Activated CD4-positive, alpha-beta T cell treated with anti-CD3 and anti-CD28 coated beads, Interleukin-2, amount 10 ng/mL, durations not matched to agents 7 days and 5 days (primary cell): Measurements from ENCODE around the gene NME5. TPM values are rescaled to one million over a fixed set of nuclear protein-coding genes. Genes with fewer than 3 reads are reported as not detected.

Experiments
- CTCF ChIA-PET: fragments of 350-600 bp; sonication (Branson Sonifier 250); formaldehyde crosslinking; loops from one replicate; lab custom pipeline; 2021; ENCODE audit warnings: antibody characterized with exemption; lab: Charles Lee
- POLR2A ChIA-PET: fragments of 350-600 bp; sonication (Branson Sonifier 250); formaldehyde crosslinking; loops from one replicate; lab custom pipeline; 2021; ENCODE audit warnings: antibody characterized with exemption; lab: Charles Lee
- DNase-seq: peaks from one replicate; pipeline ENCODE4 v3.0.0-alpha.2; 2020
- H3K27ac Mint-ChIP-seq: one replicate; pipeline ENCODE4 v1.8.0; 2021; ENCODE audit warnings: mild to moderate bottlenecking, moderate library complexity, mixed read lengths
- H3K27me3 Mint-ChIP-seq: one replicate; pipeline ENCODE4 v1.8.0; 2021; ENCODE audit warnings: mixed read lengths
- H3K36me3 Mint-ChIP-seq: one replicate; pipeline ENCODE4 v1.8.0; 2021; ENCODE audit warnings: low read depth, mixed read lengths
- H3K4me1 Mint-ChIP-seq: one replicate; pipeline ENCODE4 v1.8.0; 2021; ENCODE audit warnings: mixed read lengths
- H3K4me3 Mint-ChIP-seq: one replicate; pipeline ENCODE4 v1.8.0; 2021; ENCODE audit warnings: mild to moderate bottlenecking, moderate library complexity, mixed read lengths
- H3K9me3 Mint-ChIP-seq: one replicate; pipeline ENCODE4 v1.8.0; 2021; ENCODE audit warnings: mixed read lengths
- total RNA-seq, 2 experiments: library from RNA; stranded (reverse); gene quantifications; one replicate each; pipeline ENCODE4 v1.2.3, GENCODE V29; 2021

Gene NME5
- total RNA-seq = not detected

DNA sequence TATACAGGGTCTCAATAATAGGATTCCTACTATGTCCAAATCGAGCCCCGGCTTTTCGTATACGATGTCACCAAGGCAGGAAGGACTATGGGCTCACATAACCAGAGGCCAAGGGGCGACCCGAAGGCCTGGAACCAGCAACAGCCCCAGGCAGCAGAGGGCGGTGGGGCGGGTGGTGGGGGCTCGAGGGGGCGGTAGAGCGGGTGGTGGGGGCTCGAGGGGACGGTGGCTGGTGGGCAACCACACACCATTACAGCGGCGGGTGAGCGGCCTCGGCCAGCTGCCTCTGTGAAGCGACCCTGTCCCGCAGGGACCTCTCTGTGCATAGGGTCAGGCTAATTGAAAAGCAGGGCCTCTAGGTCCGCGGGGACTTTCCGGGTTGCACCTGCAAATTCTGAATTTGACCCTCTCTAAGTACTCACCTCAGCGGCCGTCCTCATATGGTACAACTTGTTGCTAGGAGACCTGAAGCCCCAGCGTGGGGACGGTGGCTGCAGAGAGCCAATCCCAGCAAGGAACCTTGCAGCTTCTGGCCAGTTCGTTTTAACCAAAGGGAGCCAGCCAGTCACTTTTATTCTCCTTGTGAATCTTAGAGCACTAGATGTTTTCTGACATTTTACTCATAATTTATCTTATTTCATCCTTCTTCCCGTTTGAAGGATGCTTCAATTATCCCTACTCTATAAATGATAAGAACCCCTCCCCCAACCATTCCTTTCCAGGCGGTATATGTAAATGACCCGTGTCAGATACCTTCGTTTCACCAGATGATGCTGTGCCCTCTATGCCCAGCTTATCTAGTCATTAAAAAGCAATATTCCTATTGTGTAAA lies at the start of gene NME5:
NME5 (minus strand) TSS at position 480 of the 832 bp plus-strand sequence. CDS start 648 bp downstream, outside the sequence.
- no peak within 1 kb of the TSS for H3K4me3 Mint-ChIP-seq
- no peak for DNase-seq
- ChIA-PET CTCF (no interaction called here), POLR2A (no interaction called here)
- H3K4me1 Mint-ChIP-seq = peaks cover 6% of the 10 kb centered on the region
- H3K36me3 Mint-ChIP-seq = no peaks in the 10 kb centered on the region
- no peak within 1 kb of the TSS for H3K27ac Mint-ChIP-seq
- H3K27me3 Mint-ChIP-seq = peaks cover 12% of the 10 kb centered on the region
- H3K9me3 Mint-ChIP-seq = no peaks in the 10 kb centered on the region

DNA sequence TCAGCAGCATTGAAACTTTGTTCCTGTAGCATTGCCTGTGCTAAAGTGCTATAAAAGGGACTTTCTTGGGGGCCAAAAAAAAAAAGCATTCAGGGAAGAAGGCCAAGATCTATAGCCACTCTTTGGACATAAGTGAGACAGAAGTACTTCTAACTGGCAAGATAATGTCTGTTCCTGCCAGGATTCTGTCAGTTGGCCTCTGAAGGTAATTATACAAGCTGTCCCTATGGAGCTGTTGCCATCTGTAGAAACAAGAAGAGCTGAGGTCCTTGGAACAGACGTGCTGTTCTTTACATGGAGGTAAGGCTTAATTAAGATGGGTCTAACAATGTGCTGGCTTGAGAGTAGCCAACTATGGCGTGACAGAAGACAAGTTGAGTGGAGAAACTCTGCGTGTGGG lies 49.4 kb upstream of the NME5 start:
- CTCF ChIA-PET = interaction anchor here (0.6 to 3.8 kb wide), 8 partner anchors 9 to 1010 kb away, joined by 3 to 15 read pairs (median 3); partner anchors contain the start of gene SIL1
- Mint-ChIP-seq H3K36me3 (peaks cover 53% of the 10 kb centered on the region), H3K9me3 (no peaks in the 10 kb centered on the region), H3K4me1 (no peaks in the 10 kb centered on the region), H3K4me3 (no peak overlapping the region), H3K27ac (peak overlapping the region; percentile 21), H3K27me3 (no peaks in the 10 kb centered on the region)
- POLR2A ChIA-PET = no interaction called here
- no peak for DNase-seq

DNA sequence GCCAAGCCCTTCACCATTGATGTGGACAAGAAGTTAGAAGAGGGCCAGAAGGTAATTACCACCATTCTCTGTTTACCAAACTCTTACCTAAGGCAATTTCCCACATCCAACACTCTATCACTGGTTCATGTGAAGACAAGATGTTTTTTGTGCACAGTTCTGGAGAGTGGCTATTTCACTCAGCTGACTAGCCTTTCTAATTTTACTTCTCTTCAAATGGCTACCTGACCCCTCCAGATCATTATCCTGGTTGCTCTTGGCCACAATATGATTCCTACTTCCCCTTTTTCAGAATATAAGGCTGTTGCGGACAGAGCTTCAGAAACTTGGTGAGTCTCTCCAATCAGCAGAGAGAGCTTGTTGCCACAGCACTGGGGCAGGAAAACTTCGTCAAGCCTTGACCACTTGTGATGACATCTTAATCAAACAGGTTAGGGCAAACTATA lies 46.8 kb upstream of the NME5 start:
- CTCF ChIA-PET = interaction anchor here (1.0 to 3.8 kb wide), 5 partner anchors 8 to 166 kb away, joined by 3 to 15 read pairs (median 8); partner anchors contain the start of gene KDM3B
- Mint-ChIP-seq H3K4me1 (peaks cover 4% of the 10 kb centered on the region), H3K27ac (peak overlapping the region; percentile 33), H3K27me3 (no peaks in the 10 kb centered on the region), H3K36me3 (peaks cover 65% of the 10 kb centered on the region), H3K4me3 (no peak overlapping the region), H3K9me3 (no peaks in the 10 kb centered on the region)
- DNase-seq = no peak
- POLR2A ChIA-PET = no interaction called here

DNA sequence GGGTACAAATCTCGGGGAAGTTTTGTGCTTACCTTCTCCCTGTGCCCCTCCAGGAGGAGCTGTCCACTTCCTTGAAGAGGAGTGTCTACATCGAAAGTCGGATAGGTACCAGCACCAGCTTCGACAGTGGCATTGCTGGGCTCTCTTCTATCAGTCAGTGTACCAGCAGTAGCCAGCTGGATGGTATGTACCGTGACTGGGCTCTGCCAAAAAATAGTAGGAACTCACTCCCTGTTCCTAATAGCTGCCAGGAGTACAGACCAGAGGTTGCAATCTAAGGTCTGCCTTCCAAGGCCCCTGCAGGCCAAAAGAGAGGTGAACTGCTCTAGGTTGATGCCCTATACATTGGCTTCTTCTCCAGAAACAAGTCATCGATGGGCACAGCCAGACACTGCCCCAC lies 43.6 kb upstream of the NME5 start:
- H3K9me3 Mint-ChIP-seq = no peaks in the 10 kb centered on the region
- CTCF ChIA-PET = interaction anchor here (1.3 to 1.7 kb wide), 2 partner anchors 10 to 234 kb away, joined by 3 to 8 read pairs; no protein-coding TSS in a partner anchor
- peaks cover 61% of the 10 kb centered on the region for H3K36me3 Mint-ChIP-seq
- no peaks in the 10 kb centered on the region for H3K27me3 Mint-ChIP-seq
- DNase-seq = no peak
- H3K4me1 Mint-ChIP-seq = peaks cover 16% of the 10 kb centered on the region
- H3K27ac Mint-ChIP-seq = no peak overlapping the region
- H3K4me3 Mint-ChIP-seq = no peak overlapping the region
- POLR2A ChIA-PET = no interaction called here

DNA sequence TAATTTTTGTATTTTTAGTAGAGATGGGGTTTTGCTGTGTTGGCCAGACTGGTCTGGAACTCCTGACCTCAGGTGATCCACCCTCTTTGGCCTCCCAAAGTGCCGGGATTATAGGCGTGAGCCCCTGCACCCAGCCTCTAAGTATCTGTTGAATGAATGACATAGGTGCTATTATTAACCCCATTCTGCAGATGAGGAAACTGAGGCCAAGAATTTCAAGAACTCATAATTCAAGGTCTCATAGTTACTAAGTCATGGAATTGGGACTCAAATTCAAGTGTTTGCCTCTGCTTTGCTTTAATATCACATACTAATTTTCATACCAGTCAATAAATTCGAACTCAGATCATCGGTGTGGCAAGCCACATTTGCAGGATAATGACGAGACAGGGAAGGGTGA lies 41.6 kb upstream of the NME5 start:
- ChIA-PET POLR2A (interaction anchor here (0.6 kb wide), 1 partner anchor 9 kb away, joined by 3 read pairs; no protein-coding TSS in a partner anchor), CTCF (interaction anchor here (0.8 kb wide), 1 partner anchor 237 kb away, joined by 3 read pairs; no protein-coding TSS in a partner anchor)
- H3K36me3 Mint-ChIP-seq = peaks cover 49% of the 10 kb centered on the region

GRCh38 chr5:138180183-138180782 lies 41.1 kb upstream of the NME5 start:
- Mint-ChIP-seq H3K4me1 (peaks cover 20% of the 10 kb centered on the region), H3K9me3 (no peaks in the 10 kb centered on the region), H3K27me3 (no peaks in the 10 kb centered on the region), H3K4me3 (no peak overlapping the region), H3K27ac (no peak overlapping the region), H3K36me3 (peaks cover 49% of the 10 kb centered on the region)
- CTCF ChIA-PET = interaction anchor here (0.6 to 3.9 kb wide), 5 partner anchors 8 to 237 kb away, joined by 3 to 30 read pairs (median 3); partner anchors contain the start of gene KDM3B
- DNase-seq = peak; percentile 25
- POLR2A ChIA-PET = interaction anchor here (0.6 kb wide), 1 partner anchor 8 kb away, joined by 3 read pairs; no protein-coding TSS in a partner anchor

More for the DNA sequence above, 41.6 kb upstream of the NME5 start:
- peaks cover 20% of the 10 kb centered on the region for H3K4me1 Mint-ChIP-seq
- no peak overlapping the region for H3K27ac Mint-ChIP-seq
- H3K9me3 Mint-ChIP-seq = no peaks in the 10 kb centered on the region
- H3K27me3 Mint-ChIP-seq = no peaks in the 10 kb centered on the region
- DNase-seq = no peak
- no peak overlapping the region for H3K4me3 Mint-ChIP-seq

GRCh38 chr5:138179277-138179857 lies 40.1 kb upstream of the NME5 start:
- no peaks in the 10 kb centered on the region for H3K27me3 Mint-ChIP-seq
- H3K9me3 Mint-ChIP-seq = no peaks in the 10 kb centered on the region
- no peak overlapping the region for H3K4me3 Mint-ChIP-seq
- no peak overlapping the region for H3K27ac Mint-ChIP-seq
- ChIA-PET CTCF (interaction anchor here (0.6 to 3.9 kb wide), 6 partner anchors 9 to 1115 kb away, joined by 3 to 30 read pairs (median 3); partner anchors contain the start of gene KDM3B), POLR2A (no interaction called here)
- peaks cover 20% of the 10 kb centered on the region for H3K4me1 Mint-ChIP-seq
- peaks cover 44% of the 10 kb centered on the region for H3K36me3 Mint-ChIP-seq
- peak; percentile 8 for DNase-seq

DNA sequence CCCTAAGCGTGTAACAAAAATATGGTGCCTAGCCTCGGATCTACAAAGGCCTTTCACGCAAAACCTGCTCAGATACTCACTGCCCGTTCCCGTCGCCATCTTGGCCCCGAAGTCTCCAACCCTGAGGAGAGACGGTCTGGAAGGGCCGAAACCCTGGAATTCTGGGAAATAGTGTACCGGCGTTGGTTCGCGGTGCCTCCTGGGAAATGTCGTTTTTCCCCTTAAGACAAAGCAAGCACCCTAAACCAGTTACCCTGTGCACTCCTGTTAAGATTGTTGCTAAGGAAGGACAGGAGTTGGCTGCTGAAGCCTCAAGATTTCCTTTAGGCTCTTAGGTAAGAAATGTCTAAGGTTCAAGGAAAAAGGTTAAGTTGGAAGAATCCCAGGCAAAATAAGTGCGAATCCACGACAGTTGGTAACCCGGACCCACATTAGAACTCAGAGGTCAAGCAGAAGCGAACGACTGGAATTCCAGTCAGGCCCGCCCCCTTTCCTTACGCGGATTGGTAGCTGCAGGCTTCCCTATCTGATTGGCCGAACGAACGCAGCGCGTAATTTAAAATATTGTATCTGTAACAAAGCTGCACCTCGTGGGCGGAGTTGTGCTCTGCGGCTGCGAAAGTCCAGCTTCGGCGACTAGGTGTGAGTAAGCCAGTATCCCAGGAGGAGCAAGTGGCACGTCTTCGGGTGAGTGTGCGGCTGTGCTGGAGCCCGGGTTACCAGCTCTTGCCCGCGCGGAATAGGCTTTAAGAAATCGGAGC lies 39.5 kb upstream of the NME5 start, which contains the start of the genes BRD8 and KIF20A:
BRD8 (minus strand) TSS at position 115 of the 761 bp plus-strand sequence; CDS start at position 99, 16 bp downstream.
KIF20A (plus strand) TSS at position 597 of the 761 bp plus-strand sequence. CDS start 569 bp downstream, outside the sequence.
- Mint-ChIP-seq H3K36me3 (peaks cover 40% of the 10 kb centered on the region), H3K27ac (no peak within 1 kb of the TSS), H3K27me3 (no peaks in the 10 kb centered on the region), H3K4me3 (no peak within 1 kb of the TSS), H3K9me3 (no peaks in the 10 kb centered on the region), H3K4me1 (peaks cover 21% of the 10 kb centered on the region)
- peak; percentile 97 for DNase-seq
- ChIA-PET CTCF (interaction anchor here (0.7 to 3.9 kb wide), 4 partner anchors 10 to 1116 kb away, joined by 3 to 30 read pairs (median 4); partner anchors contain the start of gene KDM3B), POLR2A (no interaction called here)

DNA sequence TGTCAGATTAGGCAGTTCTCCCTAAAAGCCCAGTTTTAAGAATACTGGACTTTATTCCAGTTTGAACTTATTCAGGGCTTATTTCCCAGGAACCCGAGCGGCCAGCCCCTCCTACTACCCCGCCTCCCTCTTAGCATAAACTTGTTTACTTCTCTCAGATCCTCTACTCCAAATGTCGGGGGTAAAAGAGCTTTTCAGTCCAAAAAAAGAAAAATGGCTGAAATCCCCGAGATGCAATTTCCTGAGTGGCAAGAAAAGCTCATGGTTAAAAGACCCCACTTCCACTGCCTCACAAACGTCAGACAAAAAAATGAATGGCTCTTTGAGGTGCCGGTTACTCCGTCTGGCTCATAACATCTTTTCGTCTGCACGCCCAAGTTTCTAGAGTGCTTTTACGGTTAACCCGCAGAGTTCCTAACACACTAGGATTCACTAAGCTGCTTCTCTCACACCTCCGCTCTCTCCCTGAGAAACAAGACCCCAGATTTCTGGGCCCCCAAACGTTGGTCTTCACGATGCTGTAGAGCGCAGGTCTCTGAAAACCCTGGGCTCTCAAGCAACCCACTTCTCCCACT lies 38.8 kb upstream of the NME5 start:
- no peaks in the 10 kb centered on the region for H3K9me3 Mint-ChIP-seq
- peaks cover 37% of the 10 kb centered on the region for H3K36me3 Mint-ChIP-seq
- H3K4me1 Mint-ChIP-seq = peaks cover 24% of the 10 kb centered on the region
- no peak overlapping the region for H3K4me3 Mint-ChIP-seq
- H3K27ac Mint-ChIP-seq = no peak overlapping the region
- no peaks in the 10 kb centered on the region for H3K27me3 Mint-ChIP-seq
- CTCF ChIA-PET = interaction anchor here (0.9 to 3.9 kb wide), 4 partner anchors 8 to 175 kb away, joined by 3 to 30 read pairs (median 4); partner anchors contain the start of gene KDM3B
- POLR2A ChIA-PET = interaction anchor here (0.7 kb wide), 1 partner anchor 55 kb away, joined by 3 read pairs; no protein-coding TSS in a partner anchor
- DNase-seq = peak; percentile 47

- no peaks in the 10 kb centered on the region for H3K27me3 Mint-ChIP-seq
- H3K36me3 Mint-ChIP-seq = peaks cover 66% of the 10 kb centered on the region
- H3K4me1 Mint-ChIP-seq = peaks cover 4% of the 10 kb centered on the region
- DNase-seq = no peak
- no peak overlapping the region for H3K27ac Mint-ChIP-seq
- no peaks in the 10 kb centered on the region for H3K9me3 Mint-ChIP-seq
- no peak overlapping the region for H3K4me3 Mint-ChIP-seq
- POLR2A ChIA-PET = no interaction called here
- CTCF ChIA-PET = interaction anchor here (0.6 to 0.9 kb wide), 3 partner anchors 21 to 128 kb away, joined by 3 to 4 read pairs (median 3); no protein-coding TSS in a partner anchor
Observed at GRCh38 chr5:138170299-138170698, 31.1 kb upstream of the NME5 start.

DNA sequence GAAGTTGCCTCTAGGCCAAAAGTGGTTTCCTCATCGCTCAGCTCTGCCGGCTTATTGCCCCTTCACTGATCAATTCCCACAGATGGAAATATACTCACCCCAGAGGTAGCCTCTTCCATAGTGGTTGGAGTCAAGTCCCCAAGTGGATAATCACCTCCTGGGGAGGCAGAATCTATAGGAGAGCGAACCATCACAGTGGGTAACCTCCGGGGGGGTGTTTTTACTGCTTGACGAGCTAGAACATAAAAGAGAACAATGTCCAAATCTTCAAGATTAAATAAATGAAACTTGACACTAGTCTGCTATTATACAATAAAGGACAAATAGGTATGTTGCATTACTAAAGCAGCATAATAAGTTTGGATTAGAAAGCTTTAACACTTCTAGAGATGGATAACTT lies 29.9 kb upstream of the NME5 start:
- ChIA-PET POLR2A (no interaction called here), CTCF (interaction anchor here (0.9 to 1.0 kb wide), 2 partner anchors 22 to 184 kb away, joined by 3 read pairs; no protein-coding TSS in a partner anchor)

More for the DNA sequence above, 29.9 kb upstream of the NME5 start:
- Mint-ChIP-seq H3K27ac (no peak overlapping the region), H3K27me3 (no peaks in the 10 kb centered on the region), H3K4me3 (no peak overlapping the region), H3K9me3 (no peaks in the 10 kb centered on the region), H3K4me1 (peaks cover 4% of the 10 kb centered on the region), H3K36me3 (peaks cover 73% of the 10 kb centered on the region)
- no peak for DNase-seq
